Right atrium auricular region (tissue), 2 donors: ENCODE measurements around the gene ARHGAP32. TPM values are rescaled to one million over a fixed set of nuclear protein-coding genes. Genes with fewer than 3 reads are reported as not detected.

Source experiments
- DNase-seq: peaks from one replicate; pipeline ENCODE4 v3.0.0-alpha.2; 2019; ENCODE audit warnings: low spot score
- H3K27ac ChIP-seq, 2 donors: fragments of 200-600 bp; sonication (generic); 1 replicate in 1 of 2; 2 replicates in 1 of 2; pipeline ENCODE4 v1.5.1; 2016 to 2019
- H3K27me3 ChIP-seq, 2 donors: fragments of 200-600 bp; sonication (generic); one replicate each; pipeline versions ENCODE4 v1.5.1 to v1.6.0; 2017 to 2019
- H3K36me3 ChIP-seq: fragments of 200-600 bp; sonication (generic); one replicate; pipeline ENCODE4 v1.5.1; 2016
- H3K4me1 ChIP-seq, 2 donors: fragments of 200-600 bp; sonication (generic); one replicate each; pipeline versions ENCODE4 v1.5.1 to v1.6.0; 2017 to 2019
- H3K4me3 ChIP-seq, 2 donors: fragments of 200-600 bp; sonication (generic); 1 replicate in 1 of 2; 2 replicates in 1 of 2; pipeline ENCODE4 v1.5.1; 2017 to 2019; ENCODE audit warnings: mild to moderate bottlenecking in 1 of 2, moderate library complexity in 1 of 2
- H3K9me3 ChIP-seq, 2 donors: fragments of 200-600 bp; sonication (generic); one replicate each; pipeline ENCODE4 v1.5.1; 2019
- total RNA-seq, 2 donors: library from RNA; depleted of rRNA; stranded (reverse); fragments of >200 nt; gene quantifications; one replicate each; pipeline ENCODE4 v1.1.0, GENCODE V29; 2016
- TF ChIP-seq, protein P1 (sequence below), 2 donors: fragments of 200-600 bp; sonication (generic); IDR thresholded peaks; one replicate each; pipeline ENCODE4 v1.5.1; 2019; ENCODE audit warnings: antibody characterized with exemption in 2 of 2

ARHGAP32 gene
- total RNA-seq, 2 donors from 2014 or later = 5.2 to 10.5 TPM

GRCh38 chr11:129056916-129057315 is 135.2 kb downstream of the ARHGAP32 start:
- no peaks in the 10 kb centered on the region for H3K27me3 ChIP-seq
- H3K4me3 ChIP-seq = no peak overlapping the region
- H3K9me3 ChIP-seq = no peaks in the 10 kb centered on the region
- TF ChIP-seq, protein P1, sequence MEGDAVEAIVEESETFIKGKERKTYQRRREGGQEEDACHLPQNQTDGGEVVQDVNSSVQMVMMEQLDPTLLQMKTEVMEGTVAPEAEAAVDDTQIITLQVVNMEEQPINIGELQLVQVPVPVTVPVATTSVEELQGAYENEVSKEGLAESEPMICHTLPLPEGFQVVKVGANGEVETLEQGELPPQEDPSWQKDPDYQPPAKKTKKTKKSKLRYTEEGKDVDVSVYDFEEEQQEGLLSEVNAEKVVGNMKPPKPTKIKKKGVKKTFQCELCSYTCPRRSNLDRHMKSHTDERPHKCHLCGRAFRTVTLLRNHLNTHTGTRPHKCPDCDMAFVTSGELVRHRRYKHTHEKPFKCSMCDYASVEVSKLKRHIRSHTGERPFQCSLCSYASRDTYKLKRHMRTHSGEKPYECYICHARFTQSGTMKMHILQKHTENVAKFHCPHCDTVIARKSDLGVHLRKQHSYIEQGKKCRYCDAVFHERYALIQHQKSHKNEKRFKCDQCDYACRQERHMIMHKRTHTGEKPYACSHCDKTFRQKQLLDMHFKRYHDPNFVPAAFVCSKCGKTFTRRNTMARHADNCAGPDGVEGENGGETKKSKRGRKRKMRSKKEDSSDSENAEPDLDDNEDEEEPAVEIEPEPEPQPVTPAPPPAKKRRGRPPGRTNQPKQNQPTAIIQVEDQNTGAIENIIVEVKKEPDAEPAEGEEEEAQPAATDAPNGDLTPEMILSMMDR (IDR thresholded peaks at IDR 0.05) = no peak
- H3K36me3 ChIP-seq = no peaks in the 10 kb centered on the region
- no peak for DNase-seq
- H3K27ac ChIP-seq = no peak overlapping the region
- no peaks in the 10 kb centered on the region for H3K4me1 ChIP-seq

- Histone ChIP-seq H3K36me3 (no peaks in the 10 kb centered on the region), H3K27me3 (no peaks in the 10 kb centered on the region), H3K9me3 (no peaks in the 10 kb centered on the region), H3K27ac (no peak overlapping the region), H3K4me1 (no peaks in the 10 kb centered on the region), H3K4me3 (no peak overlapping the region)
- DNase-seq = no peak
- TF ChIP-seq, protein P1 (IDR thresholded peaks at IDR 0.05) = no peak
These were observed 136.9 kb downstream of the ARHGAP32 start for GRCh38 chr11:129055196-129055595.

DNA sequence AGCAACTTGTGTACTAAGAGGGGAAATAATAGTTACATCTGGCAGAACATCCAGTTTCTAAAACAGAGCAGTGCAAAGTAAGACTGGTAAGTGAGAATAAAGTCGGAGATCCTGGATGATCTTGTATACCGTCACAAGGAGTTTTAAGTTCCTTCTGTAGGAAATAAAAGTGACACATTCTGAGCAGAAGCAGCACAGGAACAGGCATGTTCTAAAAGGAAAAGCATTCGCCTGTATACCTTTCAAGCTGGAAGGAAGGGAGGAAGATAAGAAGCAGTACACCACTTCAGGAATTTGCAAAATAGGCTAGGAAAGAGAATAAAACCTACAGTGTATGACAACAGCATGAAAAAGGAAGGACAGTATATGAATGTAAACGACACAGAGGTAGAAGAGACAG is 143.2 kb downstream of the ARHGAP32 start:
- no peaks in the 10 kb centered on the region for H3K9me3 ChIP-seq
- no peak for DNase-seq
- H3K4me1 ChIP-seq = no peaks in the 10 kb centered on the region
- H3K36me3 ChIP-seq = no peaks in the 10 kb centered on the region
- H3K4me3 ChIP-seq = no peak overlapping the region
- TF ChIP-seq, protein P1 (IDR thresholded peaks at IDR 0.05) = no peak
- no peaks in the 10 kb centered on the region for H3K27me3 ChIP-seq
- H3K27ac ChIP-seq = no peak overlapping the region

DNA sequence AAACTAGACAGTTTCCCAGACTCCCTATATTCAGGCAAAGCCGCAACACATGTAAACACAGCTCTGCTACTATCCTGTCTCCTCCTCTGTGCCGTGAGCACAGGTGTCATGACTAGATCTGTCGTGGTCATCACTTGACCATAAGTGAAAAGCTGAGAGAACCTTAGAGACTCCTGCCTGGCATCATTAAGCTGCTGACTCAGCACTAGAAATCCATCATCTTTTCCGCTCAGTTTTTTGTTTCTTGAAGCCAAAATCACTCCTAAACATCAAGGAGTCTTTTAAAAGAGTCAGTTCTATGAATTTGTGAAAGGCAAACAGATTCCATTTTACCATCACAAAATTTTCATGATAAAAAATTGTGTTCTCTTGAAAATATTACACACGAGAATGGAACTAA is 147.0 kb downstream of the ARHGAP32 start:
- Histone ChIP-seq H3K27me3 (no peaks in the 10 kb centered on the region), H3K4me3 (no peak overlapping the region)

GRCh38 chr11:129042503-129042902 is 149.6 kb downstream of the ARHGAP32 start:
- Histone ChIP-seq H3K4me3 (no peak overlapping the region), H3K27ac (no peak overlapping the region), H3K27me3 (no peaks in the 10 kb centered on the region), H3K36me3 (no peaks in the 10 kb centered on the region), H3K9me3 (peaks cover 0 to 9% of the 10 kb centered on the region in 2 donors), H3K4me1 (no peaks in the 10 kb centered on the region)
- no peak for DNase-seq
- TF ChIP-seq, protein P1 (IDR thresholded peaks at IDR 0.05) = no peak

More for the DNA sequence above, 147.0 kb downstream of the ARHGAP32 start:
- no peaks in the 10 kb centered on the region for H3K4me1 ChIP-seq
- no peaks in the 10 kb centered on the region for H3K36me3 ChIP-seq
- DNase-seq = no peak
- TF ChIP-seq, protein P1 (IDR thresholded peaks at IDR 0.05) = no peak
- no peak overlapping the region for H3K27ac ChIP-seq
- no peaks in the 10 kb centered on the region for H3K9me3 ChIP-seq

DNA sequence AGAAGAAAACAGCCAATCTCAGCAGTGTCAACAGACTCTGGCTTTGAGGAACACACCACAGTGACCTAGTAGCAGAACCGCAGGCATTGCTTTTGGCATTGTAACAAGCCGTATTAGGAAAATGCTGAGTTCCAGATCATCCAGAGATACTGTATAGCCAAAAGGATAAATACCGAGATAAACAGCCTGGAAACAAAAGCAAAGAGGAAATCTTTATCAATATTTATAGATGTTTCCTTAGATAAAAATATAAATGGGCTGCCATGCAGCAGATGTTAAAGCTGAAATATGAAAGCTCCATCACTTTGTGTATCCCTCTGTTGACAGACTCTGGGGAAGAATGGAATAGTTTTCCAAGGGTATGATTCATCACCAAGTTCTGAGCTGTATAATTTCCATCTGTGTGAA is 150.5 kb downstream of the ARHGAP32 start:
- peaks cover 0 to 9% of the 10 kb centered on the region in 2 donors for H3K9me3 ChIP-seq
- no peaks in the 10 kb centered on the region for H3K27me3 ChIP-seq
- DNase-seq = no peak
- TF ChIP-seq, protein P1 (IDR thresholded peaks at IDR 0.05) = no peak
- no peak overlapping the region for H3K4me3 ChIP-seq
- no peaks in the 10 kb centered on the region for H3K4me1 ChIP-seq
- no peaks in the 10 kb centered on the region for H3K36me3 ChIP-seq
- H3K27ac ChIP-seq = no peak overlapping the region
